Effector CD4-positive, alpha-beta T cell (primary cell): ENCODE data around the gene GPR108.

Experiments
- DNase-seq: peaks from one replicate; pipeline ENCODE4 v3.0.0-alpha.2; 2020

Gene GPR108

GRCh38 chr19:6700586-6701316 lies 36.6 kb downstream of the GPR108 start:
- DNase-seq: no peak

- no peak for DNase-seq
Measured at GRCh38 chr19:6699935-6700334, 37.4 kb downstream of the GPR108 start.

GRCh38 chr19:6697291-6697690 lies 40.1 kb downstream of the GPR108 start:
- no peak for DNase-seq

- no peak for DNase-seq
Measured at GRCh38 chr19:6696239-6696820, 41.0 kb downstream of the GPR108 start.

GRCh38 chr19:6694147-6694815 lies 43.1 kb downstream of the GPR108 start:
- no peak for DNase-seq

GRCh38 chr19:6693681-6694080 lies 43.7 kb downstream of the GPR108 start:
- DNase-seq: no peak

DNA sequence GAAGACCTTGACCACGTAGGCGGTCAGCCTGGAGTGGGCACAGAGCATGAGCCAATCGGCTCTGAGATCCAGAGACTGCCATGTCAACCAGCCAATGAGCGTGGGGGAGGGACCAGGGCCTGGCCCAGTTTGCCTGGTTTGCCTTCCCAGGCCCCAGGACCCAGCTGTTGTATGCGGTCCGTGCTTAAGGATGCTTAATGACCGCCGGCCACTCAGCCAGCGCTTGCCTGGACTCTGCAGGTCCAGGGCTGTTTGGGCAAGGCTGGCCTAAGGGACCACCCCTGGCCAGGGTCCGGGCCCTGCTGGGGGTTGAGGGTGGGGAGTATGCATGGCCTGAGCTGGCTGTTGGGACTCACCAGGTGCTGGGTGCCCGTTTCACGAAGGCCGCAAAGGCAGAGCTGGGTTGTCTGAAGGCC lies 44.3 kb downstream of the GPR108 start:
- no peak for DNase-seq

DNA sequence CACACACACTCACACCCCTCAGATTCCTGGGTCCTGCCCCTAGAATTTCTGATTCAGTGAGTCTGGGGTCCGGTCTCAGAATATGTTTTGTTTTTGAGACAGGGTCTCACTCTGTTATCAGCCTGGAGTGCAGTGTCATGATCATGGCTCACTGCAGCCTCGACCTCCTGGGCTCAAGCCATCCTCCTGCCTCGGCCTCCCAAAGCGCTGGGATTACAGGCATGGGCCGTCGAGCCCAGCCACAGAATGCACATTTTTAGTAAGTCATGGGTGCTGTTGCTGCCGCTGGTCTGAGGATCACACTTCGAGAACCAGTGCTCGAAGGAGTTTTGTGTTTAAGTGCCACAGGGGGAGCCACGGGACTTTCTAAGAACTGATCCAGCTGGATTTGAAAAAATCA lies 45.4 kb downstream of the GPR108 start:
- no peak for DNase-seq

GRCh38 chr19:6691342-6691741 lies 46.0 kb downstream of the GPR108 start:
- DNase-seq: no peak

- DNase-seq: no peak
Measured at GRCh38 chr19:6690160-6690885, 47.1 kb downstream of the GPR108 start.

DNA sequence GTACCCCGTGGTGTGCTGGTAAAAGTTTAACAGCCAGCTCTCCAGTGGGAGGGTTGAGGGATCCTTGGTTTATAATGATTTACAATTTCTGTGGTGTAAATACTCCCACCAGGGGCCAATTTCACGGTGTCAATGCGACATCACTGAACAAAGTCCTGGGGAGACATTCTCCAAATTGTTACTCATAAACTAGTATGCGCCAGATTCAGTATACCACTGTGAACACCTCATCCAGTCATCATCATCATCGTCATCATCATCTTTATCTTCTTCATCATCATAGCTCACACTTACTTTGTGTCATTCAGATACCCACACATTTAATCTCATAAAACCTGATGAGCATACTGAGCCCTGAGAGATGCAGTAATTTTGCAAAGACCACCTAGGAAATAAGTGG lies 50.3 kb downstream of the GPR108 start:
- no peak for DNase-seq

- DNase-seq: no peak
Measured at GRCh38 chr19:6686628-6686975, 50.8 kb downstream of the GPR108 start.

GRCh38 chr19:6685962-6686627 lies 51.3 kb downstream of the GPR108 start:
- DNase-seq: no peak

DNA sequence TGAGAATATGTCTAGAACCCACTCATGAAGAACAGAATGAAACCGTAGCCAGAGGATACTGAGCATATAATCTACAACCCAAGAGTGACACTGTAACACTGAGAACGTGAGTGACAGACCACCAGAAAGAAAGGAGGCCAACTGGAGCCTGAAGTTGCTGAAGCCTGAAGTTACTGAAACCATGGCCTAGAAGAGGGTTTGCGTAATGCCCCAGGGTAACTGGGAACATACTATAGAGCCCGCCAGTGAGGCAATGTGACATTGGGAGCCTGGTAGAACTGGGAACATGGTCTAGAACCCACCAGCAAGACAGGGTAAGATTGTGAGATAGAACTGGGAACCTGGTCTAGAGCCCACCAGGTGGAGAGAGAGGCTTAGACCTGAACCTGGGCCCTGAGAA lies 51.9 kb downstream of the GPR108 start:
- no peak for DNase-seq

DNA sequence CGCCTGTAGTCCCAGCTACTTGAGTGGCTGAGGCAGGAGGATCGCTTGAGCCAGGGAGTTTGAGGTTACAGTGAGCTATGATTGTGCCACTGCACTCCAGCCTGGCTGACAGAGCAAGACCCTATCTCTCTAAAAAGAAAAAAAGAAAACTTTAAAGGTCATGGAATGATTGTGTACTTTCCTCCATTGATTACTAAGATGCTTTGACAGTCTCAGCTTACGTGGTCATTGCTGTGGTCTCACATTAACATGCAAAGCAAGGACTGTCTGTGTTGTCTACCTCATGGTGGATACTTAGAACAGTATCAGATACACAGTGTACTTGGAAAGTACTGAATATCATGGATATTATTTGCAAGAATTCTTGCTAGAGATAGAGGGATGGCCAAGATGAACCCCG lies 53.4 kb downstream of the GPR108 start:
- DNase-seq: no peak

- DNase-seq: no peak
Measured at GRCh38 chr19:6682607-6683128, 54.7 kb downstream of the GPR108 start.

DNA sequence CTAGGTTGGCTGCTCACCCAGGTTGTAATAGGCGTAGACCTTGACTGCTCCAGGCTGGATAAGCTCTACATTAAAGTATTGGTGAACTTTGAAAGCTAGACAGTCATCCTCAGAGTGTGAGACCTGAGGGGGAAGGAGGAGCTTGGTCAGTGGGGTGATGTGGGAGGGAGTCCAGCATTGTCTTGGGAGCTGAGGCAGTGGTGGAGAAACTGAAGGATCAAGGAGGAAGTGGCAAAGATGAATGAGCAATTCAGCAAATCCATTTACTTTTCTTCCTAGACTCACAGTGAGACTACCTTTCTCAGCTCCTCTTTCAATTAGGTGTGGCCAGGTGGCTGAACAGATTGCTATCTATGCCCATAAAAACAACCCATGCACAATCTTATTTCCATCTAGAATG lies 57.2 kb downstream of the GPR108 start:
- DNase-seq: no peak
